HepG2 (cell line): ENCODE data around the gene C9orf78. TPM values are rescaled to one million over a fixed set of nuclear protein-coding genes. Genes with fewer than 3 reads are reported as not detected.

Source experiments
- AGO2 ChIP-seq: fragments of 200-400 bp; formaldehyde crosslinking; optimal IDR thresholded peaks from 2 replicates; pipeline ENCODE3; 2017; ENCODE audit warnings: mild to moderate bottlenecking, low read depth, low read length, moderate library complexity
- AKNA ChIP-seq: sonication (generic); formaldehyde crosslinking; IDR thresholded peaks from 2 replicates; pipeline ENCODE4 v1.4.0; 2020; ENCODE audit warnings: missing genetic modification reagents, borderline replicate concordance
- CHCHD3 ChIP-seq: sonication (generic); formaldehyde crosslinking; IDR thresholded peaks from 2 replicates; pipeline ENCODE4 v1.8.0; 2022; ENCODE audit warnings: mild to moderate bottlenecking, missing genetic modification reagents, moderate library complexity
- EHMT2 ChIP-seq: fragments of 200-600 bp; sonication (generic); IDR thresholded peaks from 2 replicates; pipeline ENCODE4 v1.7.0; 2017; ENCODE audit warnings: antibody characterized with exemption, low read depth, low read length, borderline replicate concordance
- ESRRA ChIP-seq: sonication (generic); formaldehyde crosslinking; IDR thresholded peaks from 2 replicates; pipeline ENCODE4 v1.5.1; 2020; ENCODE audit warnings: mild to moderate bottlenecking, low read depth, missing genetic modification reagents
- GLI4 ChIP-seq: sonication (generic); formaldehyde crosslinking; IDR thresholded peaks from 2 replicates; pipeline ENCODE4 v1.5.1; 2020; ENCODE audit warnings: missing genetic modification reagents, mild to moderate bottlenecking, moderate library complexity, borderline replicate concordance
- HNRNPH1 ChIP-seq: fragments of 200-400 bp; formaldehyde crosslinking; optimal IDR thresholded peaks from 2 replicates; pipeline ENCODE3; 2017; ENCODE audit warnings: mild to moderate bottlenecking, low read depth, low read length
- HOXA5 ChIP-seq: sonication (generic); formaldehyde crosslinking; IDR thresholded peaks from 2 replicates; pipeline ENCODE4 v1.4.0; 2020; ENCODE audit warnings: missing genetic modification reagents
- ISX ChIP-seq: sonication (generic); formaldehyde crosslinking; conservative IDR thresholded peaks from 2 replicates; pipeline ENCODE4 v1.5.0; 2020; ENCODE audit warnings: missing genetic modification reagents
- KDM4B ChIP-seq: sonication (generic); formaldehyde crosslinking; IDR thresholded peaks from 2 replicates; pipeline ENCODE4 v1.4.0; 2020; ENCODE audit warnings: missing genetic modification reagents
- MEIS1 ChIP-seq: sonication (generic); formaldehyde crosslinking; IDR thresholded peaks from 2 replicates; pipeline ENCODE4 v1.9.0; 2021; ENCODE audit warnings: mild to moderate bottlenecking, missing genetic modification reagents, moderate library complexity, borderline replicate concordance
- NFE2 ChIP-seq: sonication (generic); formaldehyde crosslinking; IDR thresholded peaks from 2 replicates; pipeline ENCODE4 v1.4.0; 2020; ENCODE audit warnings: missing genetic modification reagents
- RELA ChIP-seq: sonication (generic); formaldehyde crosslinking; IDR thresholded peaks from 2 replicates; pipeline ENCODE4 v1.4.0; 2020; ENCODE audit warnings: missing genetic modification reagents
- SOX13 ChIP-seq, 3 experiments: fragments of 450-650 bp in 1 of 3; sonication (generic) in 1 of 3; formaldehyde crosslinking in 1 of 3; IDR thresholded peaks in 2 of 3; conservative IDR thresholded peaks in 1 of 3; 2 replicates each; pipeline versions ENCODE4 v1.5.0 to v1.6.1; 2016 to 2020; ENCODE audit warnings: antibody characterized with exemption in 1 of 3, mild to moderate bottlenecking in 1 of 3, missing compliant biosample characterization in 1 of 3, missing genetic modification reagents in 1 of 3, moderate library complexity in 1 of 3
- STAG1 ChIP-seq: sonication (generic); formaldehyde crosslinking; IDR thresholded peaks from 2 replicates; pipeline ENCODE4 v1.4.0; 2020; ENCODE audit warnings: missing genetic modification reagents
- ZNF335 ChIP-seq: sonication (generic); formaldehyde crosslinking; IDR thresholded peaks from 2 replicates; pipeline ENCODE4 v1.4.0; 2020; ENCODE audit warnings: missing genetic modification reagents
- ZNF704 ChIP-seq: sonication (generic); formaldehyde crosslinking; IDR thresholded peaks from 2 replicates; pipeline ENCODE4 v1.8.1; 2023; ENCODE audit warnings: mild to moderate bottlenecking, inconsistent platforms, moderate library complexity, missing genetic modification reagents, borderline replicate concordance
- ZNF747 ChIP-seq: sonication (generic); formaldehyde crosslinking; IDR thresholded peaks from 2 replicates; pipeline ENCODE4 v1.8.1; 2023; ENCODE audit warnings: missing genetic modification reagents, mild to moderate bottlenecking, borderline replicate concordance
- ZNF749 ChIP-seq: sonication (generic); formaldehyde crosslinking; IDR thresholded peaks from 2 replicates; pipeline ENCODE4 v1.8.0; 2022; ENCODE audit warnings: mild to moderate bottlenecking, missing genetic modification reagents, moderate library complexity, borderline replicate concordance
- polyA plus RNA-seq, 8 experiments: library from polyadenylated mRNA; depleted of rRNA in 3 of 8; stranded (reverse) in 7 of 8; unstranded in 1 of 8; fragments of >200 nt; fragmentation: Illumina TruSeq in 4 of 8; extraction: Trizol in 4 of 8; gene quantifications; 2 replicates each; pipeline versions ENCODE4 v1.2.1 to v1.2.3, GENCODE V29; 2011 to 2016; ENCODE audit warnings: low read depth in 4 of 8, missing spikeins in 1 of 8, mixed read lengths in 1 of 8; ENCODE audit not compliant: insufficient read depth in 1 of 8
- total RNA-seq, 5 experiments: library from RNA; depleted of rRNA; stranded (reverse); fragments of >200 nt; fragmentation: Illumina TruSeq; extraction: Trizol; gene quantifications; 2 replicates each; pipeline ENCODE4 v1.2.3, GENCODE V29; 2016; ENCODE audit warnings: low read depth in 1 of 5

Gene C9orf78
- total and polyA plus RNA-seq, 2 of the 13 experiments (the other 11 are each of a cell fraction or from before 2014, with no cell fraction given), result 18.4 to 35.5 TPM

- TF ChIP-seq ZNF704 (CRISPR knock-in tag) (0 out of 2 replicates have a peak, but pooled peaks have one; percentile 40), GLI4 (CRISPR knock-in tag) (no peak), HOXA5 (peak; percentile 74), ESRRA (CRISPR knock-in tag) (0 out of 2 replicates have a peak, but pooled peaks have one; percentile 38), HNRNPH1 (no peak), EHMT2 (no peak), ISX (CRISPR knock-in tag) (no peak), KDM4B (CRISPR knock-in tag) (peak; percentile 91), MEIS1 (CRISPR knock-in tag) (no peak; the same call in 1 of the 2 replicates), ZNF749 (CRISPR knock-in tag) (no peak), RELA (CRISPR knock-in tag) (peak; percentile 82; the same call in 1 of the 2 replicates), CHCHD3 (CRISPR knock-in tag) (no peak), ZNF335 (peak; percentile 81), STAG1 (CRISPR knock-in tag) (peak; percentile 9; the same call in 1 of the 2 replicates), NFE2 (CRISPR knock-in tag) (no peak), SOX13 (IDR thresholded peaks at IDR 0.05) (no peak), SOX13 (CRISPR knock-in tag; conservative IDR thresholded peaks at IDR 0.05 in 1 of 2, IDR thresholded peaks at IDR 0.05 in 1 of 2) (peak in 1 of 2 experiments; percentile 53; a peak in 1 of 4 replicates), ZNF747 (CRISPR knock-in tag) (peak; percentile 90; the same call in 1 of the 2 replicates), AGO2 (no peak), AKNA (CRISPR knock-in tag) (no peak)
Measured at GRCh38 chr9:129823935-129824601, 11.0 kb downstream of the C9orf78 start, which contains the start of gene TOR1A (continued).
